NAMALWA (cell line): ENCODE data around the gene MAML3.
A peak's percentile ranks its signal among the peaks of the same experiment; 100 is the strongest.

Experiments used
- DNase-seq: peaks from one replicate; pipeline ENCODE4 v3.0.0-alpha.2; 2015; ENCODE audit warnings: low spot score

MAML3 gene

GRCh38 chr4:139684351-139684750, 469.6 kb downstream of the MAML3 start:
- no peak for DNase-seq

GRCh38 chr4:139682741-139683151, 471.2 kb downstream of the MAML3 start:
- DNase-seq = no peak

- no peak for DNase-seq
Measured at GRCh38 chr4:139682309-139682708, 471.7 kb downstream of the MAML3 start.

GRCh38 chr4:139676913-139677585, 476.9 kb downstream of the MAML3 start:
- no peak for DNase-seq

- no peak for DNase-seq
Measured at GRCh38 chr4:139676365-139676764, 477.6 kb downstream of the MAML3 start.

GRCh38 chr4:139675651-139676050, 478.3 kb downstream of the MAML3 start:
- DNase-seq = no peak

GRCh38 chr4:139674875-139675550, 479.0 kb downstream of the MAML3 start:
- DNase-seq = peak; percentile 48

- no peak for DNase-seq
Measured at GRCh38 chr4:139672732-139673131, 481.3 kb downstream of the MAML3 start.

GRCh38 chr4:139672215-139672614, 481.8 kb downstream of the MAML3 start:
- no peak for DNase-seq

- DNase-seq = no peak
Measured at GRCh38 chr4:139670775-139671174, 483.2 kb downstream of the MAML3 start.

GRCh38 chr4:139669890-139670289, 484.1 kb downstream of the MAML3 start:
- no peak for DNase-seq

GRCh38 chr4:139669335-139669734, 484.6 kb downstream of the MAML3 start:
- no peak for DNase-seq

GRCh38 chr4:139668658-139669201, 485.3 kb downstream of the MAML3 start:
- no peak for DNase-seq

GRCh38 chr4:139668036-139668435, 485.9 kb downstream of the MAML3 start:
- DNase-seq = no peak
